ENCODE results near the gene DIS3L2.
A peak's percentile ranks its signal among the peaks of the same experiment; 100 is the strongest.

DIS3L2 gene, protein sequence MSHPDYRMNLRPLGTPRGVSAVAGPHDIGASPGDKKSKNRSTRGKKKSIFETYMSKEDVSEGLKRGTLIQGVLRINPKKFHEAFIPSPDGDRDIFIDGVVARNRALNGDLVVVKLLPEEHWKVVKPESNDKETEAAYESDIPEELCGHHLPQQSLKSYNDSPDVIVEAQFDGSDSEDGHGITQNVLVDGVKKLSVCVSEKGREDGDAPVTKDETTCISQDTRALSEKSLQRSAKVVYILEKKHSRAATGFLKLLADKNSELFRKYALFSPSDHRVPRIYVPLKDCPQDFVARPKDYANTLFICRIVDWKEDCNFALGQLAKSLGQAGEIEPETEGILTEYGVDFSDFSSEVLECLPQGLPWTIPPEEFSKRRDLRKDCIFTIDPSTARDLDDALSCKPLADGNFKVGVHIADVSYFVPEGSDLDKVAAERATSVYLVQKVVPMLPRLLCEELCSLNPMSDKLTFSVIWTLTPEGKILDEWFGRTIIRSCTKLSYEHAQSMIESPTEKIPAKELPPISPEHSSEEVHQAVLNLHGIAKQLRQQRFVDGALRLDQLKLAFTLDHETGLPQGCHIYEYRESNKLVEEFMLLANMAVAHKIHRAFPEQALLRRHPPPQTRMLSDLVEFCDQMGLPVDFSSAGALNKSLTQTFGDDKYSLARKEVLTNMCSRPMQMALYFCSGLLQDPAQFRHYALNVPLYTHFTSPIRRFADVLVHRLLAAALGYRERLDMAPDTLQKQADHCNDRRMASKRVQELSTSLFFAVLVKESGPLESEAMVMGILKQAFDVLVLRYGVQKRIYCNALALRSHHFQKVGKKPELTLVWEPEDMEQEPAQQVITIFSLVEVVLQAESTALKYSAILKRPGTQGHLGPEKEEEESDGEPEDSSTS

DNA sequence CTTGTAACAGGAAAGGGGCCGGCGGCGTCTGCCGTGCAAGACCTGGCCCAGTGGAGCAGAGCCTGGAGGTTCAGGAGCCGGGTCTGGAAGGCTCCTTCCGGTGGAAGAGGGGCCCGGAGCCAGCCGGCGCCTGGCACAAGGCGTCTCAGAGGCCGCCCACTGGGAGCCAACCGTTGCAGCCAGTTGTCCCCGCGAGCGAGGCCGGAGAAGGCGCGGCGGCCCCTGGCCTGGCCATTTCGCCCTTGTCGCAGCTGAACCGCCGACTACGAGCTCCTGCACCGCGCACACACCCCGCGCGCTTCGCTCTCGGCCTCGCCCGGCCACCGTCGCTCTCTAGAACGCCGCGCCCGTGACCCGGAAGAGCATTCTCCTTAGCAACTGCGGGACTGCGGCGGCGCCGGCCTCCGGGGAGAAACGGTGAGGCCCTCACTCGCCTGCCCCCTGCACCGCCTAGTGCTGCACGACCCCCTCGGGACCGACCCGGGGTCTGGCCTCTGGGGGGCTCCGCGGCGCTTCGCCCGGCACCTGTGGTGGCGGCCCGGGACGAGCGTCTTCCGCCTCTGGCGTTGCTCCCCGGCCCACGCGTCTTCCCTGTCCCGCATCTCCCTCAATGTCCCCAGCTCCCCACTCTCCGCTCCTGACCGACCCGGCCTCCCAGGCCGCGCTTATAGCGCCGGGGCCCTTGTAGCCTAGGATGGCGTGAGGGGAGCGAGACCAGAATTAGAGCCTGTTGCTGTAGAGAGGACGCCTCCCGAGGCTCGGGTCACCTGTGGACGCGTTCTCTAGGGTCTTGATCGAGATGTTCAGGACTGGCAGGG lies at the start of gene DIS3L2:
DIS3L2 (plus strand) TSS at position 365 of the 818 bp plus-strand sequence. CDS start 53,215 bp downstream, outside the sequence.
- no peaks in the 10 kb centered on the region for H3K9me3 ChIP-seq (ENCODE audit: severe bottlenecking)
- peak within 1 kb of the TSS; percentile 96 for H3K4me3 ChIP-seq (ENCODE audit: low read depth, low read length)
- TF ChIP-seq, protein P1, sequence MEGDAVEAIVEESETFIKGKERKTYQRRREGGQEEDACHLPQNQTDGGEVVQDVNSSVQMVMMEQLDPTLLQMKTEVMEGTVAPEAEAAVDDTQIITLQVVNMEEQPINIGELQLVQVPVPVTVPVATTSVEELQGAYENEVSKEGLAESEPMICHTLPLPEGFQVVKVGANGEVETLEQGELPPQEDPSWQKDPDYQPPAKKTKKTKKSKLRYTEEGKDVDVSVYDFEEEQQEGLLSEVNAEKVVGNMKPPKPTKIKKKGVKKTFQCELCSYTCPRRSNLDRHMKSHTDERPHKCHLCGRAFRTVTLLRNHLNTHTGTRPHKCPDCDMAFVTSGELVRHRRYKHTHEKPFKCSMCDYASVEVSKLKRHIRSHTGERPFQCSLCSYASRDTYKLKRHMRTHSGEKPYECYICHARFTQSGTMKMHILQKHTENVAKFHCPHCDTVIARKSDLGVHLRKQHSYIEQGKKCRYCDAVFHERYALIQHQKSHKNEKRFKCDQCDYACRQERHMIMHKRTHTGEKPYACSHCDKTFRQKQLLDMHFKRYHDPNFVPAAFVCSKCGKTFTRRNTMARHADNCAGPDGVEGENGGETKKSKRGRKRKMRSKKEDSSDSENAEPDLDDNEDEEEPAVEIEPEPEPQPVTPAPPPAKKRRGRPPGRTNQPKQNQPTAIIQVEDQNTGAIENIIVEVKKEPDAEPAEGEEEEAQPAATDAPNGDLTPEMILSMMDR (IDR thresholded peaks at IDR 0.05; ENCODE audit: low read depth, low read length) = no peak
- no peaks in the 10 kb centered on the region for H3K27me3 ChIP-seq (ENCODE audit: insufficient read depth, low read depth, severe bottlenecking)
- H3K36me3 ChIP-seq = peaks cover 3% of the 10 kb centered on the region; the same call in 1 of the 2 replicates
- DNase-seq = peak; percentile 79
- peak within 1 kb of the TSS; percentile 95 for H3K27ac ChIP-seq

DNA sequence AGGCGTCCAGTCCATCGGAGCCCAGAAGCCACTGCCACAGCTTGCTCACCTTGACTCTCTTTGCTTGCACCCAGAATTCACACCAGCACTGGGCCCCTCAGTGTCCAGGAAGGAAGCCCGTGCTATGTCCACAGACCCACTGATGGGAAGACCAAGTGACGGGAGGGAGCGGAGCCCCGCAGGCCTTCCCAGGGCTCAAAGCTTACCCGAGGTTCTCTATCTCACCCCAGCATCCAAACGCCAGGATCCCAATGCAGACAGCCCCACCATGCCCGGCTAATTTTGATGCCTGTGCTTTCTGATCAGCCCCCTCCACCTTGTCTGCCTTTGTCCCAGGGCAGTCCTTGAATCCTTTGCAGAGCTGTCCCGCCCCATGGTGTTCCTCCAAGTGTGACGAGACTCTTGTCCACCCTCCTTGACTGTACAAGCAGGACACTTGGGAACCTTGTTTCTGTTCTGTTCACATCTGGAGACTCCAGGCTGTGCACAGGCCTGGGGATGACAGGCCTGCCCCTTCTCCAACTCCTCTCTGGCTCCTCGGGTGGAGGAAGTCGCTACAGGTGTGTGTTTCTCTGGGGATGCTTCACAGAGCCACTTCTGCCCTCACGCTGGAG lies 47.3 kb upstream of the DIS3L2 start:
- Histone ChIP-seq H3K9me3 (ENCODE audit: severe bottlenecking) (no peaks in the 10 kb centered on the region), H3K27ac (no peak overlapping the region), H3K36me3 (no peaks in the 10 kb centered on the region), H3K27me3 (ENCODE audit: insufficient read depth, low read depth, severe bottlenecking) (no peaks in the 10 kb centered on the region), H3K4me3 (ENCODE audit: low read depth, low read length) (no peak overlapping the region)
- no peak for DNase-seq
- TF ChIP-seq, protein P1 (IDR thresholded peaks at IDR 0.05; ENCODE audit: low read depth, low read length) = no peak

DNA sequence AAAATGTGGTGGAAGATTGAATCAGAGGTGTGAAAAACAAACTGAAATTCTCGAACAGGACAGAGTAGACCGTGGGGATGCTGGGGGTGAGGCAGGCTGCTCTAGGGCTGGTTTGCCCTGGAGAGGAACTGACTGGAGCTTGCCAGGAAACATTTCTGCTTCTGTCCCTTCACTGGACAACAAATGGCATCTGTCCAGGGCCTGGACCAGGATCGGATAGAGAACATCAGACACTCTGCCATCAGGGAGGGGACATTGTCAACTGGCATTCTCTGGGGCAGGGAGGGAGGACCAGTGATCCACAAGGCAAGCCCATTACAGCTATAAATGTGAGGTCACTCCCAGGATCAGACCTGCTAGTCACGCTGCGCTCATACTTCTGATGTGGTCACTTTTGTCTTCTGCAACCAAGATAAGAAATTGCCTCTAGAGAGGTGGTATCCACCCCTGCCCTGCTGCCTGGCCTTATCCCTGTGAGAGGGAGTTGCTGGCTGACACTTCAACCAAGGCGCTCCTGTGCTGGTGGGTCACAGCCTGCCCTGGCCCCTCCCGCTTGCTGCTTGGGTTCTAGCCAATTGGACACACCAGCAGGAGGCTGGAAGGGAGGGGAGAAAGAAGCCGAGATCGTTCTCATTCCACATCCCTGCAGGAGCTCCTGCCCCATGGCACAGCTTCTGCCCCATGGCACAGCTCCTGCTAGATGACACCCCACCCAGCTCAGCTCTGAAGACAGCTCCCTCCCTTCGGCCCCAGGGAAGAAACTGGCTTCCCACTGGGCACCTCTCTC lies 44.0 kb upstream of the DIS3L2 start:
- TF ChIP-seq, protein P1 (IDR thresholded peaks at IDR 0.05; ENCODE audit: low read depth, low read length) = no peak
- no peaks in the 10 kb centered on the region for H3K9me3 ChIP-seq (ENCODE audit: severe bottlenecking)
- DNase-seq = no peak
- H3K27ac ChIP-seq = no peak overlapping the region
- no peak overlapping the region for H3K4me3 ChIP-seq (ENCODE audit: low read depth, low read length)
- no peaks in the 10 kb centered on the region for H3K27me3 ChIP-seq (ENCODE audit: insufficient read depth, low read depth, severe bottlenecking)
- no peaks in the 10 kb centered on the region for H3K36me3 ChIP-seq

DNA sequence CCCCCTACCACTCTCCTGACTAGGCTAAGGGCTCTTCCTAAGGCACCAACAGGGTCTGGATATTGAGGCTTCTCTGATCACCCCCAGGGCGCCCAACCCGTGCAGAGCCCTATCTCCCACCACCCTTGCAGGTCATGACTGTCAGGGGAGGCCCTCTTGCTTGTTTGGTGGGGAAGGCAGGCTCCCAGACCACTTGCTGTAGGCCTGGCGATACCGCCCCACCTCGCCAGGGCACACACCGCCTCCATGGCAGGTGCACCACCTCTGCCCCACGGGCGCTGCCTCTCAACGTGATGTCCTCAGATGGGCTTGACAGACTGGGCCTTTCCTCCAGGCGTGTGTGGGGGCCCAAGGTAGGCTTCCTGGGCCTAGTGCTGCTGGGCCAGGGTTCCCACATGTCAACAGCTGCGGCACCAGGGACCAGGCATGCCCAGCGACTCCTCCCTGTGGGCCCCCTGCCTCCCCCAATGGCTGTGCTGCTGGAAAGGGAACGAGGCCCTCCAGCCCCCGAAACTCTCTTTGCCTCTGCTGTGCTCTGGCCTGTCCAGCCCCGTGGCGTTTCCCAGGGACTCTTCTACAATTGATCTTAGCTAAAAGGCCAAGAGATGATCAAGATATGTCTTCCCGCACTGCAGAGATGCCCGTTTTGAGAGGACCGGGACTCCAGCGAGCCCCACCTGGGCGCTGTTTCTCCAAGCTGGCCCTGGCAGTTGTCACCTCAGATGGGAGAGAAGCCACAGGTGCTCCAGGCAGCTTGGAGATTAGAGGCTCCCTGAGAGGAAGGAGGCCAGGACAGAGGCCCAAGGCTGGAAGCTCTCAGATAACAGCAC lies 42.8 kb upstream of the DIS3L2 start:
- no peaks in the 10 kb centered on the region for H3K27me3 ChIP-seq (ENCODE audit: insufficient read depth, low read depth, severe bottlenecking)
- no peaks in the 10 kb centered on the region for H3K36me3 ChIP-seq
- no peak overlapping the region for H3K4me3 ChIP-seq (ENCODE audit: low read depth, low read length)
- no peak for DNase-seq
- TF ChIP-seq, protein P1 (IDR thresholded peaks at IDR 0.05; ENCODE audit: low read depth, low read length) = no peak
- H3K9me3 ChIP-seq (ENCODE audit: severe bottlenecking) = no peaks in the 10 kb centered on the region
- H3K27ac ChIP-seq = no peak overlapping the region

Data from WERI-Rb-1 (cell line).